HepG2 (cell line): ENCODE data around the gene EOLA1. TPM values are rescaled to one million over a fixed set of nuclear protein-coding genes. Genes with fewer than 3 reads are reported as not detected.

ENCODE experiments used
- CEBPG ChIP-seq: IDR thresholded peaks from 2 replicates; pipeline ENCODE4 v1.6.1; 2016
- FOSL2 ChIP-seq: sonication (generic); formaldehyde crosslinking; IDR thresholded peaks from 2 replicates; pipeline ENCODE4 v1.4.0; 2020; ENCODE audit warnings: missing genetic modification reagents
- MAFG ChIP-seq: sonication (generic); formaldehyde crosslinking; IDR thresholded peaks from 2 replicates; pipeline ENCODE4 v1.5.1; 2020; ENCODE audit warnings: mild to moderate bottlenecking, missing genetic modification reagents
- MTA3 ChIP-seq: sonication (generic); formaldehyde crosslinking; IDR thresholded peaks from 2 replicates; pipeline ENCODE4 v1.4.0; 2020; ENCODE audit warnings: missing genetic modification reagents
- ZEB1 ChIP-seq: IDR thresholded peaks from 2 replicates; pipeline ENCODE4 v1.6.1; 2012; ENCODE audit warnings: mild to moderate bottlenecking, low read depth, inconsistent platforms; ENCODE audit not compliant: insufficient replicate concordance
- ZNF773 ChIP-seq: sonication (generic); formaldehyde crosslinking; IDR thresholded peaks from 2 replicates; pipeline ENCODE4 v1.4.0; 2020; ENCODE audit warnings: missing genetic modification reagents, borderline replicate concordance
- polyA plus RNA-seq, 8 experiments: library from polyadenylated mRNA; depleted of rRNA in 3 of 8; stranded (reverse) in 7 of 8; unstranded in 1 of 8; fragments of >200 nt; fragmentation: Illumina TruSeq in 4 of 8; extraction: Trizol in 4 of 8; gene quantifications; 2 replicates each; pipeline versions ENCODE4 v1.2.1 to v1.2.3, GENCODE V29; 2011 to 2016; ENCODE audit warnings: low read depth in 4 of 8, missing spikeins in 1 of 8, mixed read lengths in 1 of 8; ENCODE audit not compliant: insufficient read depth in 1 of 8
- total RNA-seq, 5 experiments: library from RNA; depleted of rRNA; stranded (reverse); fragments of >200 nt; fragmentation: Illumina TruSeq; extraction: Trizol; gene quantifications; 2 replicates each; pipeline ENCODE4 v1.2.3, GENCODE V29; 2016; ENCODE audit warnings: low read depth in 1 of 5
- TF ChIP-seq, protein P1 (sequence below): sonication (generic); formaldehyde crosslinking; IDR thresholded peaks from 2 replicates; pipeline ENCODE4 v1.4.0; 2020; ENCODE audit warnings: missing genetic modification reagents
- TF ChIP-seq, protein P2 (sequence below): sonication (generic); formaldehyde crosslinking; IDR thresholded peaks from 2 replicates; pipeline ENCODE4 v1.5.0; 2020; ENCODE audit warnings: mild to moderate bottlenecking, missing genetic modification reagents
- TF ChIP-seq, protein P3 (sequence below): IDR thresholded peaks from 2 replicates; pipeline ENCODE4 v1.6.1; 2016; ENCODE audit warnings: missing genetic modification reagents, missing compliant biosample characterization
- TF ChIP-seq, protein P4 (sequence below): IDR thresholded peaks from 2 replicates; pipeline ENCODE4 v1.6.1; 2012; ENCODE audit warnings: low read length, improper control_type of control experiment
- TF ChIP-seq, protein P5 (sequence below): sonication (generic); formaldehyde crosslinking; IDR thresholded peaks from 2 replicates; pipeline ENCODE4 v1.5.1; 2020; ENCODE audit warnings: missing genetic modification reagents, mild to moderate bottlenecking, borderline replicate concordance
- TF ChIP-seq, protein P6 (sequence below): IDR thresholded peaks from 2 replicates; pipeline ENCODE4 v1.6.1; 2016; ENCODE audit warnings: low read depth, control low read depth
- TF ChIP-seq, protein P7 (sequence below): sonication (generic); formaldehyde crosslinking; IDR thresholded peaks from 2 replicates; pipeline ENCODE4 v1.5.0; 2020; ENCODE audit warnings: missing genetic modification reagents
- TF ChIP-seq, protein P8 (sequence below): IDR thresholded peaks from 2 replicates; pipeline ENCODE4 v1.6.1; 2012; ENCODE audit warnings: inconsistent platforms

EOLA1 gene
- total and polyA plus RNA-seq, 2 of the 13 experiments (the other 11 are each of a cell fraction or from before 2014, with no cell fraction given), result 6.5 to 9.6 TPM

DNA sequence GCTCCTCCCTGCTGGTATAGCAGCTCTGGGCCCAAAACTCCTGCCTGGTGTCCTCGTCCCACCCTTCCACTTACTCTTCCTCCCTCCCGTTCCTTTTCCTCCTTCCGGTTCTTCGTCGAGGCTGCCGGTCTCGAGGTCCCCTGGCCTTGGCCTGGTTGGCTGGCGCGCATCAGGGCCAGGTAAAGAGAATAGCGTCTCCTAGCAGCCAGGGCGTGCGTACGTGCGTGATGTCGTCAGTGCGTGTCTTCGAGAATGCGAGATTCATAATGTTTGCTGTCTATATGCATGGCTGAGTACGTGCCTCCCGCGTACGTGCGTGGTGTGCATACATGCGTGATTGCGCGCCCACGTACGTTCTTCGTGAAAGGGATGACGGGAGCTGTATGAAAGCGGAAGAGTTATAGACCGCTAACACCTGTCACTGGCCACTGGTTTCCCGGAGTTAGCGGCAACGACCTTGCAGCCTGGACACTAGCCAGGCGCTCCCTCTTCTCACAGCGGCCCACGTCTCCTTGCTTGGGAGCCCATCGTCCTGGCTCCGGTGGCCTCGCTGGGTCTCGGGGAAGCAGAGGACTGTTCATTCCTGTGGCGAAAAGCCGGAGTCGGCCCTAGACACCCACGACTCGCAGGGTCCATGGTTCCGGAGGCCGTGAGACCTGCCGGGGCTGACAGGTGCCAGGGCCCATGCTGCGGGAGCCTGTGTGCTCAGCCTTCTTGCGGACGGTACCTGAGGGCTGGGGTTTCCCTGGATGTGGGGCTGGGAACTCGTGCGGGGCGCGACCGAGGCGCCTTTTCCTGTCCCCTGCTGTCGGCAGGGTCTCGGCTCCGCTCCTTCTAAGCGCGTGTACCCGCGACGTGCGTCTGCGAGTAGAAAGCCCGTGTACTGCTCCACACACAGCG lies at the start of gene EOLA1 (continued):
- TF ChIP-seq, protein P1, sequence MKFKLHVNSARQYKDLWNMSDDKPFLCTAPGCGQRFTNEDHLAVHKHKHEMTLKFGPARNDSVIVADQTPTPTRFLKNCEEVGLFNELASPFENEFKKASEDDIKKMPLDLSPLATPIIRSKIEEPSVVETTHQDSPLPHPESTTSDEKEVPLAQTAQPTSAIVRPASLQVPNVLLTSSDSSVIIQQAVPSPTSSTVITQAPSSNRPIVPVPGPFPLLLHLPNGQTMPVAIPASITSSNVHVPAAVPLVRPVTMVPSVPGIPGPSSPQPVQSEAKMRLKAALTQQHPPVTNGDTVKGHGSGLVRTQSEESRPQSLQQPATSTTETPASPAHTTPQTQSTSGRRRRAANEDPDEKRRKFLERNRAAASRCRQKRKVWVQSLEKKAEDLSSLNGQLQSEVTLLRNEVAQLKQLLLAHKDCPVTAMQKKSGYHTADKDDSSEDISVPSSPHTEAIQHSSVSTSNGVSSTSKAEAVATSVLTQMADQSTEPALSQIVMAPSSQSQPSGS, result peak; percentile 47; the same call in 1 of the 2 replicates
- TF ChIP-seq FOSL2 (CRISPR knock-in tag), result no peak
- TF ChIP-seq ZNF773 (CRISPR knock-in tag), result no peak
- TF ChIP-seq, protein P2, sequence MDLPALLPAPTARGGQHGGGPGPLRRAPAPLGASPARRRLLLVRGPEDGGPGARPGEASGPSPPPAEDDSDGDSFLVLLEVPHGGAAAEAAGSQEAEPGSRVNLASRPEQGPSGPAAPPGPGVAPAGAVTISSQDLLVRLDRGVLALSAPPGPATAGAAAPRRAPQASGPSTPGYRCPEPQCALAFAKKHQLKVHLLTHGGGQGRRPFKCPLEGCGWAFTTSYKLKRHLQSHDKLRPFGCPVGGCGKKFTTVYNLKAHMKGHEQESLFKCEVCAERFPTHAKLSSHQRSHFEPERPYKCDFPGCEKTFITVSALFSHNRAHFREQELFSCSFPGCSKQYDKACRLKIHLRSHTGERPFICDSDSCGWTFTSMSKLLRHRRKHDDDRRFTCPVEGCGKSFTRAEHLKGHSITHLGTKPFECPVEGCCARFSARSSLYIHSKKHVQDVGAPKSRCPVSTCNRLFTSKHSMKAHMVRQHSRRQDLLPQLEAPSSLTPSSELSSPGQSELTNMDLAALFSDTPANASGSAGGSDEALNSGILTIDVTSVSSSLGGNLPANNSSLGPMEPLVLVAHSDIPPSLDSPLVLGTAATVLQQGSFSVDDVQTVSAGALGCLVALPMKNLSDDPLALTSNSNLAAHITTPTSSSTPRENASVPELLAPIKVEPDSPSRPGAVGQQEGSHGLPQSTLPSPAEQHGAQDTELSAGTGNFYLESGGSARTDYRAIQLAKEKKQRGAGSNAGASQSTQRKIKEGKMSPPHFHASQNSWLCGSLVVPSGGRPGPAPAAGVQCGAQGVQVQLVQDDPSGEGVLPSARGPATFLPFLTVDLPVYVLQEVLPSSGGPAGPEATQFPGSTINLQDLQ, result no peak
- TF ChIP-seq, protein P3, sequence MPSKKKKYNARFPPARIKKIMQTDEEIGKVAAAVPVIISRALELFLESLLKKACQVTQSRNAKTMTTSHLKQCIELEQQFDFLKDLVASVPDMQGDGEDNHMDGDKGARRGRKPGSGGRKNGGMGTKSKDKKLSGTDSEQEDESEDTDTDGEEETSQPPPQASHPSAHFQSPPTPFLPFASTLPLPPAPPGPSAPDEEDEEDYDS, result peak; percentile 48; the same call in 1 of the 2 replicates
- TF ChIP-seq, protein P4, sequence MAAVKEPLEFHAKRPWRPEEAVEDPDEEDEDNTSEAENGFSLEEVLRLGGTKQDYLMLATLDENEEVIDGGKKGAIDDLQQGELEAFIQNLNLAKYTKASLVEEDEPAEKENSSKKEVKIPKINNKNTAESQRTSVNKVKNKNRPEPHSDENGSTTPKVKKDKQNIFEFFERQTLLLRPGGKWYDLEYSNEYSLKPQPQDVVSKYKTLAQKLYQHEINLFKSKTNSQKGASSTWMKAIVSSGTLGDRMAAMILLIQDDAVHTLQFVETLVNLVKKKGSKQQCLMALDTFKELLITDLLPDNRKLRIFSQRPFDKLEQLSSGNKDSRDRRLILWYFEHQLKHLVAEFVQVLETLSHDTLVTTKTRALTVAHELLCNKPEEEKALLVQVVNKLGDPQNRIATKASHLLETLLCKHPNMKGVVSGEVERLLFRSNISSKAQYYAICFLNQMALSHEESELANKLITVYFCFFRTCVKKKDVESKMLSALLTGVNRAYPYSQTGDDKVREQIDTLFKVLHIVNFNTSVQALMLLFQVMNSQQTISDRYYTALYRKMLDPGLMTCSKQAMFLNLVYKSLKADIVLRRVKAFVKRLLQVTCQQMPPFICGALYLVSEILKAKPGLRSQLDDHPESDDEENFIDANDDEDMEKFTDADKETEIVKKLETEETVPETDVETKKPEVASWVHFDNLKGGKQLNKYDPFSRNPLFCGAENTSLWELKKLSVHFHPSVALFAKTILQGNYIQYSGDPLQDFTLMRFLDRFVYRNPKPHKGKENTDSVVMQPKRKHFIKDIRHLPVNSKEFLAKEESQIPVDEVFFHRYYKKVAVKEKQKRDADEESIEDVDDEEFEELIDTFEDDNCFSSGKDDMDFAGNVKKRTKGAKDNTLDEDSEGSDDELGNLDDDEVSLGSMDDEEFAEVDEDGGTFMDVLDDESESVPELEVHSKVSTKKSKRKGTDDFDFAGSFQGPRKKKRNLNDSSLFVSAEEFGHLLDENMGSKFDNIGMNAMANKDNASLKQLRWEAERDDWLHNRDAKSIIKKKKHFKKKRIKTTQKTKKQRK, result no peak
- TF ChIP-seq, protein P5, sequence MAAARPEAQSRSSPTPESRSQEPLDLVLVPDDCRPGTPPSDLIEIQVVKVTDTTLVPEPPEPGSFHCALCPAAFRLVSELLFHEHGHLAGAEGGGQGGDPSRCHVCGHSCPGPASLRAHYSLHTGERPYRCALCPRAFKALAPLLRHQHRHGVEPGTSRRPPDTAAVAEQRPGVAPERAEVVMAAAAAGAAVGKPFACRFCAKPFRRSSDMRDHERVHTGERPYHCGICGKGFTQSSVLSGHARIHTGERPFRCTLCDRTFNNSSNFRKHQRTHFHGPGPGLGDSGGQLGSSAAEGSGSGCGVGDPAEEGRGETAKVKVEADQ (CRISPR knock-in tag), result no peak
- TF ChIP-seq, protein P6, sequence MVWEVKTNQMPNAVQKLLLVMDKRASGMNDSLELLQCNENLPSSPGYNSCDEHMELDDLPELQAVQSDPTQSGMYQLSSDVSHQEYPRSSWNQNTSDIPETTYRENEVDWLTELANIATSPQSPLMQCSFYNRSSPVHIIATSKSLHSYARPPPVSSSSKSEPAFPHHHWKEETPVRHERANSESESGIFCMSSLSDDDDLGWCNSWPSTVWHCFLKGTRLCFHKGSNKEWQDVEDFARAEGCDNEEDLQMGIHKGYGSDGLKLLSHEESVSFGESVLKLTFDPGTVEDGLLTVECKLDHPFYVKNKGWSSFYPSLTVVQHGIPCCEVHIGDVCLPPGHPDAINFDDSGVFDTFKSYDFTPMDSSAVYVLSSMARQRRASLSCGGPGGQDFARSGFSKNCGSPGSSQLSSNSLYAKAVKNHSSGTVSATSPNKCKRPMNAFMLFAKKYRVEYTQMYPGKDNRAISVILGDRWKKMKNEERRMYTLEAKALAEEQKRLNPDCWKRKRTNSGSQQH (CRISPR knock-in tag), result no peak
- TF ChIP-seq, protein P7, sequence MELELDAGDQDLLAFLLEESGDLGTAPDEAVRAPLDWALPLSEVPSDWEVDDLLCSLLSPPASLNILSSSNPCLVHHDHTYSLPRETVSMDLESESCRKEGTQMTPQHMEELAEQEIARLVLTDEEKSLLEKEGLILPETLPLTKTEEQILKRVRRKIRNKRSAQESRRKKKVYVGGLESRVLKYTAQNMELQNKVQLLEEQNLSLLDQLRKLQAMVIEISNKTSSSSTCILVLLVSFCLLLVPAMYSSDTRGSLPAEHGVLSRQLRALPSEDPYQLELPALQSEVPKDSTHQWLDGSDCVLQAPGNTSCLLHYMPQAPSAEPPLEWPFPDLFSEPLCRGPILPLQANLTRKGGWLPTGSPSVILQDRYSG, result no peak
- no peak for TF ChIP-seq MTA3 (CRISPR knock-in tag)
- TF ChIP-seq CEBPG (CRISPR knock-in tag), result peak; percentile 36; the same call in 1 of the 2 replicates
- TF ChIP-seq ZEB1, result no peak
- TF ChIP-seq MAFG (CRISPR knock-in tag), result no peak
- TF ChIP-seq, protein P8, sequence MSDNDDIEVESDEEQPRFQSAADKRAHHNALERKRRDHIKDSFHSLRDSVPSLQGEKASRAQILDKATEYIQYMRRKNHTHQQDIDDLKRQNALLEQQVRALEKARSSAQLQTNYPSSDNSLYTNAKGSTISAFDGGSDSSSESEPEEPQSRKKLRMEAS, result peak; percentile 69; the same call in 1 of the 2 replicates
